ENCODE data around the gene GMNC.

DNA sequence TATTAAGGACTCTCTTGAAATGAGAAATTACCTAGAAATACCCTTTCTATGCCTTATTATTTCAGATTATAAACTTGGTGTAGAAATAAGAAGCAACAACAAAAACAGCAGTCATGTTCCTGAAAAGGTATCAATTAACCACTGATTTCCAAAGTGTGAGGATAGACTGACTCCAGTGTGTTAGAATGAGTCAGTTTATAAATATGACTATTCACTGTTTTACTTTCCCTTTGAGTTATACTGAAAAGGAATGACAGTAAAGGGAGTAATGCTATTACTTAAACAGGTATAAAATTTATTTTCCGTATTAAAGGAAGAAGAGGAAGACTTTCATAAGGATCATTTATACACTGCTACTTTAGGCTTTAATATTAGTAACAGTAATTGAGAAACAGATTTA is 12.9 kb downstream of the GMNC start:
- no peak for TF ChIP-seq POLR2A (IDR thresholded peaks at IDR 0.05)
- TF ChIP-seq CTCF (IDR thresholded peaks at IDR 0.05), result no peak
